ENCODE measurements around the gene PLIN3.
"Not testable (repeated sequence)": the region's sequence is repeated elsewhere in the genome, so short reads cannot be mapped to it uniquely, and the experiment has no call there.

DNA sequence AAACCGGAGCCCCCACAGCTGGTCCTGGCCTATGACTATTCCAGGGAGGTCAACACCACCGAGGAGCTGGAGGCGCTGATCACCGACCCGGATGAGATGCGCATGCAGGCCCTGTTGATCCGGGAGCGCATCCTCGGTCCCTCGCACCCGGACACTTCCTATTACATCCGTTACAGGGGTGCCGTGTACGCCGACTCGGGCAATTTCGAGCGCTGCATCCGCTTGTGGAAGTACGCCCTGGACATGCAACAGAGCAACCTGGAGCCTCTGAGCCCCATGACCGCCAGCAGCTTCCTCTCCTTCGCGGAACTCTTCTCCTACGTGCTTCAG is 74.6 kb downstream of the PLIN3 start:
- TF ChIP-seq FOXA1 (IDR thresholded peaks at IDR 0.05); ARNT (IDR thresholded peaks at IDR 0.05); SP1 (IDR thresholded peaks at IDR 0.05); BHLHE40 (IDR thresholded peaks at IDR 0.05; ENCODE audit: borderline replicate concordance); FOXM1 (IDR thresholded peaks at IDR 0.05; ENCODE audit: borderline replicate concordance); SUZ12 (IDR thresholded peaks at IDR 0.05); ZNF384 (IDR thresholded peaks at IDR 0.05); ELF4 (IDR thresholded peaks at IDR 0.05): not testable (repeated sequence)
- TF ChIP-seq, protein P1, sequence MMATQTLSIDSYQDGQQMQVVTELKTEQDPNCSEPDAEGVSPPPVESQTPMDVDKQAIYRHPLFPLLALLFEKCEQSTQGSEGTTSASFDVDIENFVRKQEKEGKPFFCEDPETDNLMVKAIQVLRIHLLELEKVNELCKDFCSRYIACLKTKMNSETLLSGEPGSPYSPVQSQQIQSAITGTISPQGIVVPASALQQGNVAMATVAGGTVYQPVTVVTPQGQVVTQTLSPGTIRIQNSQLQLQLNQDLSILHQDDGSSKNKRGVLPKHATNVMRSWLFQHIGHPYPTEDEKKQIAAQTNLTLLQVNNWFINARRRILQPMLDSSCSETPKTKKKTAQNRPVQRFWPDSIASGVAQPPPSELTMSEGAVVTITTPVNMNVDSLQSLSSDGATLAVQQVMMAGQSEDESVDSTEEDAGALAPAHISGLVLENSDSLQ (IDR thresholded peaks at IDR 0.05): not testable (repeated sequence)

All from HEK293T (cell line).